K562 (cell line): Measurements from ENCODE around the gene SDK1. TPM values are rescaled to one million over a fixed set of nuclear protein-coding genes. Genes with fewer than 3 reads are reported as not detected.

Experiments used
- ATAC-seq: fragments of 200-7000 bp; cut with Tn5 transposase; 3 replicates; pipeline ENCODE4 v1.9.1; 2020; ENCODE audit warnings: moderate library complexity
- BruUV-seq: library from RNA; stranded (reverse); fragments of 400-500 nt; replicated peaks from 2 replicates; lab custom pipeline; 2021; lab: Mats Ljungman, UMichigan
- CTCF ChIA-PET: fragments of 300-600 bp; formaldehyde crosslinking; extraction: SDS; loops from one replicate; lab custom pipeline; 2021; ENCODE audit warnings: low intra/inter-chr PET ratio; lab: Yijun Ruan, JAX
- POLR2A ChIA-PET: fragments of 300-600, 350-650 bp; sonication (Branson Sonifier 250); formaldehyde crosslinking; extraction: SDS; loops from one replicate; lab custom pipeline; 2021; ENCODE audit warnings: antibody characterized with exemption, inconsistent platforms; lab: Yijun Ruan, JAX
- DNase-seq, 4 experiments: peaks; one replicate each; pipeline versions ENCODE4 v3.0.0 to v3.0.0-alpha.2; 2011 to 2018; ENCODE audit warnings: low spot score in 3 of 4, mixed read lengths in 3 of 4; ENCODE audit errors: extremely low read depth in 1 of 4
- FAIRE-seq: peaks from 2 replicates; lab custom pipeline; 2011; peaks lifted over from hg19 to GRCh38; lab: Jason Lieb, UNC
- H2AFZ ChIP-seq: 2 replicates; pipeline ENCODE4 v1.6.0; 2011; ENCODE audit warnings: low read depth, low read length, control low read depth, inconsistent platforms
- H3K27ac ChIP-seq: fragments of 200-600 bp; 3 replicates; pipeline ENCODE4 v1.8.0; 2011; ENCODE audit warnings: low read depth, mild to moderate bottlenecking, control low read depth, inconsistent platforms, low read length, moderate library complexity, mixed read lengths; ENCODE audit errors: extremely low read depth
- H3K27me3 ChIP-seq, 2 experiments: fragments of 300-600 bp in 1 of 2; 2 replicates in 1 of 2; 3 replicates in 1 of 2; pipeline versions ENCODE4 v1.6.0 to v1.8.0; 2011; ENCODE audit warnings: inconsistent platforms in 2 of 2, low read length in 2 of 2, mild to moderate bottlenecking in 1 of 2, mixed read lengths in 1 of 2, moderate library complexity in 1 of 2; ENCODE audit not compliant: control insufficient read depth in 2 of 2, insufficient read depth in 2 of 2
- H3K36me3 ChIP-seq: fragments of 300-600 bp; 3 replicates; pipeline ENCODE4 v1.8.0; 2011; ENCODE audit warnings: mild to moderate bottlenecking, low read length, inconsistent platforms; ENCODE audit not compliant: control insufficient read depth, insufficient read depth
- H3K4me1 ChIP-seq, 2 experiments: fragments of 200-600 bp in 1 of 2; replicated peaks in 1 of 2; 2 replicates in 1 of 2; 3 replicates in 1 of 2; pipeline versions ENCODE4 v1.5.1 to v1.8.0; 2011; ENCODE audit warnings: inconsistent platforms in 2 of 2, low read length in 2 of 2, mild to moderate bottlenecking in 1 of 2, mixed read lengths in 1 of 2, moderate library complexity in 1 of 2; ENCODE audit not compliant: control insufficient read depth in 2 of 2, insufficient read depth in 2 of 2
- H3K4me2 ChIP-seq: 2 replicates; pipeline ENCODE4 v1.6.1; 2011; ENCODE audit warnings: low read length, control low read depth, inconsistent platforms, mixed read lengths; ENCODE audit not compliant: insufficient read depth
- H3K4me3 ChIP-seq: fragments of 200-600 bp; sonication (generic), shearing (Covaris generic); 2 replicates; pipeline ENCODE4 v1.5.1; 2016; ENCODE audit warnings: control low read depth, inconsistent platforms
- H3K79me2 ChIP-seq: fragments of 200-600 bp; 3 replicates; pipeline ENCODE4 v1.8.0; 2011; ENCODE audit warnings: low read length, inconsistent platforms; ENCODE audit not compliant: control insufficient read depth, insufficient read depth
- H3K9ac ChIP-seq, 2 experiments: 2 replicates each; pipeline versions ENCODE4 v1.6.0 to v1.6.1; 2011; ENCODE audit warnings: low read depth in 2 of 2, low read length in 2 of 2, control low read depth in 1 of 2, inconsistent platforms in 1 of 2, mild to moderate bottlenecking in 1 of 2, mixed read lengths in 1 of 2; ENCODE audit not compliant: insufficient read depth in 1 of 2
- H3K9me1 ChIP-seq: one replicate; pipeline ENCODE4 v1.6.0; 2011; ENCODE audit warnings: inconsistent platforms, mild to moderate bottlenecking, low read length, moderate library complexity; ENCODE audit not compliant: control insufficient read depth, insufficient read depth
- H3K9me3 ChIP-seq: replicated peaks from 2 replicates; pipeline ENCODE4 v1.5.1; 2011; ENCODE audit warnings: low read depth, low read length, inconsistent platforms; ENCODE audit not compliant: control insufficient read depth, insufficient read depth
- H4K20me1 ChIP-seq: replicated peaks from 2 replicates; pipeline ENCODE4 v1.6.1; 2011; ENCODE audit warnings: low read length, inconsistent platforms, mixed read lengths; ENCODE audit not compliant: control insufficient read depth, insufficient read depth
- NR4A1 ChIP-seq, 2 experiments: fragments of 250-450 bp in 1 of 2; fragments of 450-650 bp in 1 of 2; sonication (Bioruptor Pico) in 1 of 2; IDR thresholded peaks; 2 replicates each; pipeline versions ENCODE4 v1.4.0 to v1.6.1; 2016 to 2020; ENCODE audit warnings: mild to moderate bottlenecking in 2 of 2, missing compliant biosample characterization in 1 of 2, missing genetic modification characterization in 1 of 2, moderate library complexity in 1 of 2
- PML ChIP-seq: IDR thresholded peaks from 2 replicates; pipeline ENCODE4 v1.6.1; 2012; ENCODE audit warnings: low read length, inconsistent platforms
- POLR2H ChIP-seq: IDR thresholded peaks from 2 replicates; pipeline ENCODE4 v1.6.1; 2016; ENCODE audit warnings: missing genetic modification characterization, low read depth, mild to moderate bottlenecking, control low read depth, missing compliant biosample characterization, moderate library complexity
- TCFL5 ChIP-seq: fragments of 250-450 bp; sonication (Bioruptor Pico); conservative IDR thresholded peaks from 2 replicates; pipeline ENCODE4 v1.6.1; 2021; ENCODE audit warnings: mild to moderate bottlenecking, moderate library complexity, matching md5 sums
- VEZF1 ChIP-seq: fragments of 200-800 bp; sonication (Bioruptor generic); IDR thresholded peaks from 2 replicates; pipeline ENCODE4 v1.6.1; 2017; ENCODE audit warnings: missing genetic modification characterization, missing compliant biosample characterization
- WGBS: fragments of 100-300 bp; shearing (Covaris generic); methylation state at CpG from one replicate; pipeline ENCODE4 v1.1.6; 2016; ENCODE audit warnings: low coverage, mixed read lengths; ENCODE audit not compliant: insufficient coverage; ENCODE audit errors: missing lambda C conversion rate; 5-methylcytosine and 5-hydroxymethylcytosine counted together
- in situ Hi-C: fragments of 300-500 bp; cut with MboI; formaldehyde crosslinking; loops from 4 replicates; pipeline ENCODE4 v1.15.0; 2018; ENCODE audit warnings: inconsistent platforms, mixed read lengths
- intact Hi-C: fragments of 100-400 bp; cut with micrococcal nuclease; formaldehyde crosslinking; loops from 2 replicates; pipeline ENCODE4 v1.14.2; 2022
- polyA plus RNA-seq, 8 experiments: library from polyadenylated mRNA; depleted of rRNA in 4 of 8; stranded (reverse) in 5 of 8; unstranded in 3 of 8; fragments of >200 nt; fragmentation: Nextera tagmentation in 2 of 8; fragmentation: Illumina TruSeq in 1 of 8; extraction: Ambion mirVana in 2 of 8; extraction: Trizol in 1 of 8; gene quantifications; 2 replicates each; pipeline versions ENCODE4 v1.2.1 to v1.2.3, GENCODE V29; 2011 to 2014; ENCODE audit warnings: inconsistent platforms in 1 of 8, missing spikeins in 1 of 8
- total RNA-seq, 7 experiments: library from RNA; depleted of rRNA in 6 of 7; stranded (reverse); fragments of >200 nt in 6 of 7; fragmentation: Illumina TruSeq in 2 of 7; extraction: Trizol in 2 of 7; gene quantifications; 2 replicates each; pipeline versions ENCODE4 v1.2.1 to v1.2.3, GENCODE V29; 2011 to 2021; ENCODE audit warnings: low replicate concordance in 1 of 7
- TF ChIP-seq, protein P1 (sequence below): fragments of 450-650 bp; IDR thresholded peaks from 2 replicates; pipeline ENCODE4 v1.6.1; 2018; ENCODE audit warnings: mild to moderate bottlenecking, low read depth; ENCODE audit not compliant: partially characterized antibody

The SDK1 gene
- total and polyA plus RNA-seq, 9 of the 15 experiments (the other 6 are each of a cell fraction or from before 2014, with no cell fraction given) = 0.16 TPM; not detected in 8

DNA sequence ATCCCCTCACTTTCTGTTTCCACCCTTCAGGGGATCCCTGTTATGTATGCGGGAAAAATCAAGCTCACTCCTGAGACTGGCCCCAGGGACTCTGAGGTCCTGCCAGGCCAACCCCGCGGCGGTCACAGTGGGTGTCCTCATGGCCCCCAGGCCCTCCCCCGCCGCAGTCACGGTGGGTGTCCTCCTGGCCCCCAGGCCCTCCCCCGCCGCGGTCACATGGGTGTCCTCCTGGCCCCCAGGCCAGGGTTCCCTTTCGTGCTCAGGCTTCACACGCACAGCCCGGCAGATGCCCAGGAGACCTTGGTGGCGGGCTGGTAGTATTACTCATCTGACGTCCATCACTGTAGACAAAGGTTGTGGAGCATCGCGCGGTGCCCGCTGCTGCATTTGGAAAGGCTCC, 890.0 kb downstream of the SDK1 start:
- H3K4me3 ChIP-seq = no peak overlapping the region
- no peak overlapping the region for H3K27ac ChIP-seq
- H3K4me2 ChIP-seq = no peak overlapping the region
- no peaks in the 10 kb centered on the region for H3K9me3 ChIP-seq
- no peaks in the 10 kb centered on the region for H3K79me2 ChIP-seq
- H2AFZ ChIP-seq = no peak overlapping the region
- DNase-seq (no peak), ATAC-seq (no peak), FAIRE-seq (no peak)
- peaks cover 3% of the 10 kb centered on the region; the same call in 1 of the 2 replicates for H4K20me1 ChIP-seq
- H3K27me3 ChIP-seq = peaks cover 6 to 45% of the 10 kb centered on the region in 2 experiments; a peak in 3 of 5 replicates
- H3K36me3 ChIP-seq = no peaks in the 10 kb centered on the region
- WGBS = 0% methylated on average over 6 of the region's 19 CpGs
- ChIA-PET POLR2A (interaction anchor here (0.6 kb wide), 1 partner anchor 18 kb away, joined by 3 read pairs; no protein-coding TSS in a partner anchor), CTCF (no interaction called here)
- TF ChIP-seq TCFL5 (CRISPR knock-in tag) (no peak), VEZF1 (CRISPR knock-in tag) (no peak)
- H3K9ac ChIP-seq = no peak overlapping the region
- intact Hi-C loops = no loop called here
- no peaks in the 10 kb centered on the region for H3K9me1 ChIP-seq
- no peaks in the 10 kb centered on the region for H3K4me1 ChIP-seq
- in situ Hi-C loops = no loop called here
- BruUV-seq = no TSS peak

GRCh38 chr7:4191525-4191924, 890.5 kb downstream of the SDK1 start:
- H3K27me3 ChIP-seq = peaks cover 6 to 49% of the 10 kb centered on the region in 2 experiments; a peak in 3 of 5 replicates
- no peak for FAIRE-seq
- H3K4me3 ChIP-seq = no peak overlapping the region
- TF ChIP-seq, protein P1, sequence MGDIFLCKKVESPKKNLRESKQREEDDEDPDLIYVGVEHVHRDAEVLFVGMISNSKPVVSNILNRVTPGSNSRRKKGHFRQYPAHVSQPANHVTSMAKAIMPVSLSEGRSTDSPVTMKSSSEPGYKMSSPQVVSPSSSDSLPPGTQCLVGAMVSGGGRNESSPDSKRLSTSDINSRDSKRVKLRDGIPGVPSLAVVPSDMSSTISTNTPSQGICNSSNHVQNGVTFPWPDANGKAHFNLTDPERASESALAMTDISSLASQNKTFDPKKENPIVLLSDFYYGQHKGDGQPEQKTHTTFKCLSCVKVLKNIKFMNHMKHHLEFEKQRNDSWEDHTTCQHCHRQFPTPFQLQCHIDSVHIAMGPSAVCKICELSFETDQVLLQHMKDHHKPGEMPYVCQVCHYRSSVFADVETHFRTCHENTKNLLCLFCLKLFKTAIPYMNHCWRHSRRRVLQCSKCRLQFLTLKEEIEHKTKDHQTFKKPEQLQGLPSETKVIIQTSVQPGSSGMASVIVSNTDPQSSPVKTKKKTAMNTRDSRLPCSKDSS = no peak
- TF ChIP-seq NR4A1 (CRISPR knock-in tag; IDR thresholded peaks at IDR 0.05) (no peak), NR4A1 (tag; IDR thresholded peaks at IDR 0.05) (no peak), PML (no peak), POLR2H (tag) (no peak)
- DNase-seq = no peak
- no peak overlapping the region for H3K27ac ChIP-seq
- H3K9me3 ChIP-seq = no peaks in the 10 kb centered on the region
- POLR2A ChIA-PET = no interaction called here
- no TSS peak for BruUV-seq
- in situ Hi-C loops = no loop called here
- CTCF ChIA-PET = no interaction called here
- intact Hi-C loops = no loop called here
- no peak overlapping the region for H2AFZ ChIP-seq
- H3K36me3 ChIP-seq = no peaks in the 10 kb centered on the region
- H4K20me1 ChIP-seq = peaks cover 3% of the 10 kb centered on the region; the same call in 1 of the 2 replicates
- no peaks in the 10 kb centered on the region for H3K9me1 ChIP-seq
- H3K4me1 ChIP-seq = no peaks in the 10 kb centered on the region
- no peak overlapping the region for H3K9ac ChIP-seq
- ATAC-seq = no peak
- no peak overlapping the region for H3K4me2 ChIP-seq
- H3K79me2 ChIP-seq = no peaks in the 10 kb centered on the region
- WGBS = 8% methylated on average over 12 of the region's 14 CpGs
